T-helper 22 cell (primary cell): ENCODE results near the gene SLC12A7.
"Not testable (repeated sequence)": the region's sequence is repeated elsewhere in the genome, so short reads cannot be mapped to it uniquely, and the experiment has no call there.

Source experiments
- DNase-seq: peaks from one replicate; pipeline ENCODE4 v3.0.0-alpha.2; 2020; ENCODE audit warnings: low read depth

The SLC12A7 gene

DNA sequence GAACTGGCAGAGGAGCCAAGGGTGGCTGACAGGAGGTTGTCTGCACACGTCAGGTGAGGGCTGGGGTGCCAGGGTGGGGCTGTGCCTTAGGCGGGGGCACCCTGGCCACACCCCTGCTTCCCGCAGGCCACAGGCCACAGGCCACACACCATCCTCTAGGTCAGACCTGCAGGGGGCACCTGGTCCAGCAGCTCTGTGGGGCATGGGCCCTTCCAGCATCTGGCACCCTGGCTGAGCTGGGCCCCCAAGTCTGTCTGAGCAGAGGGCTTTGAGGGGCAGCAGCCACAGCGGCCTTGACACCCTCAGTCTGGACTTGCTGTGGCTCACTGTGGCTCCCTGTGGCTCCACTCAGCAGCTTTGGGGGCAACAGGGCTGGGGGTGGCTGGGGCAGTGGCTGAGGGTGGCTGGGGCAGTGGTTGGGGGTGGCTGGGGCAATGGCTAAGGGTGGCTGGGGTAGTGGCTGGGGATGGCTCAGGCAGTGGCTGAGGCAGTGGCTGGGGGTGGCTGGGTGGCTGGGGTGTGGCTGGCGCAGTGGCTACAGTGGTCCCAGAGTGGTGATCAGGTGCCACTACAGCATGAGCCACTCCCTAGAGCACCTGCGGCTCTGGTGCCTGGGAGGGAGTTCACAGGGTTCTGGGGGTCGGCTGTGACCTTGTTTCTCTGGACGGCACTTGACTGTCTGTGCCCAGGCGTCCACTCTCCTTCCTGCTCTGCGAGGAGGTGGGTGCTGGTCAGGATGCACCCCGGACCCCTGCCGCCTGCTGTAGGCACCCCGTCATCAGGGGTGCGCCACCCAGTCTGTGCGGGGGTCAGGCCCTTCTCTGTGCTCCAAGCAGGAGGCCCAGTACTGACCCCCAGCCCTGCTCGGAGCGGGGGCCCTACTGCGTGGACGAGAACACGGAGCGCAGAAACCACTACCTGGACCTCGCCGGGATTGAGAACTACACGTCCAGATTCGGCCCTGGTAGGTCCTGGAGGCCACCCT is 76.2 kb downstream of the SLC12A7 start:
- DNase-seq = no peak

DNA sequence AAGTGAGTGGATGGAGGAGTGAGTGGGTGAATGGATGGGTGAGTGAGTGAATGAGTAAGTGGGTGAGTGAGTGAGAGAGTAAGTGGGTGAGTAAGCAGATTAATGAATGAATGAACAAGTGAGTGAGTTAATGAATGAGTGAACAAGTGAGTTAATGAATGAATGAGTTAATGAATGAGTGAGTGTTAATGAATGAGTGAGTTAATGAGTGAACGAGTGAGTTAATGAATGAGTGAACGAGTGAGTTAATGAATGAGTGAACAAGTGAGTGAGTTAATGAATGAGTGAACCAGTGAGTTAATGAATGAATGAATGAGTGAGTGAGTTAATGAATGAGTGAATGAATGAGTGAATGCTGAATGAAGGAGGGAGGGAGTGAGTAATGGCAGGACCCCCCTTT is 76.9 kb downstream of the SLC12A7 start:
- no peak for DNase-seq

DNA sequence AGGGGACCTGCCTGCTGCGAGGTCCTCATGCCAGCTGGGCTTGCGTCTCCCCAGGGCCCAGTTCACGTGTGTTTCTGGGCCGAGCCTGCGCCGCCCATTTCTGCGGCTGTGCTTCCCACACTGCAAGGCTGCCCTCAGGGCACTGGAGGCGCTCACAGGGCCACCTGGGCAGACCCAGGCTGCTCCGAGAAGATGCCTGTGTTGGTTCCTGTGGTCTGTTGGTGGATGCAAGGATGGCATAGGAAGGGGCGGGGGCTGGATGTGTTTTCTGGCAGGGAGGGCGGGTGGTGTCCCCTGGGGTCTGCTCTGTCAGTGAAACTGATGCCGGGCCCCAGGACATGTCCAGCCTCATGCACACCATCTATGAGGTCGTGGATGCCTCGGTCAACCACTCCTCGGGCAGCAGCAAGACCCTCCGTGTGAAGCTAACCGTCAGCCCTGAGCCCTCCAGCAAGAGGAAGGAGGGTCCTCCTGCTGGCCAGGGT is 77.4 kb downstream of the SLC12A7 start:
- DNase-seq = no peak

DNA sequence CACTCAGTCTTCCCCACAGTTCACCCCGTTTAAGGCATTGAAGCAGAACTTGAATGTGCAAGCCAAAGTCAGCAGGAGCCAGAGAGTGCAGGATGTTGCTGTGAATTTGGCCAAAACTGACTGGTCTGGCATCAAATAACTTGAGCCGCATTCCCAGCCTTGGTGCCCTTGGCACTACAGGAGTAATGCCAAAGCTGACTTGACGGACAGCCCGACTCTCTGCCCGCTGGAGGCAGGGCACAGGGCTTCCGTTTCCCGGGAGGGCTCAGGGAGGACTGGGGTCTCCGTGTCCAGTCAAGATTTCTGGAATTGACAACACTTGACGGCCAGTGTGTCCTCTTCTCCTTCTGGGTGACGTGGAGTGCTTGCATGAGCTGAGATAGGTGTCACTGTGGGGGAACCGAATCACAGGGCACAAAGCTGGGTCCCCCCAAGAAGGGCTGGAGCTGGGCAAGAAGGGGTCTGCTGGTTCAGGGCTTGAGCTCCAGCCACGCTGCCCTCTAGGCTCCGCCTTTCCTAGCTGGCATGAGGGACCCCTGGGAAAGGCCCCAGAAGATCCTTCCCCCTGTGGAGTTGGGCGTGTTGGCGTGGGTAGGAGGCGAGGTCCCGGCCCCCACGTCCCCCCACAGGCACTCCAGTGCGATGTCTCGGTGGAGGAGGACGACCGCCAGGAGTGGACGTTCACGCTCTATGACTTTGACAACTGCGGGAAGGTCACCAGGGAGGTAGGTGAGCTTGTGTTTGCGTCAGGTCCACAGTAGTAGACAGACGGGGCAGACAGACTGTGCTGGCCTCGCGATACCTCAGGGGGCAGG is 78.0 kb downstream of the SLC12A7 start:
- DNase-seq = no peak

DNA sequence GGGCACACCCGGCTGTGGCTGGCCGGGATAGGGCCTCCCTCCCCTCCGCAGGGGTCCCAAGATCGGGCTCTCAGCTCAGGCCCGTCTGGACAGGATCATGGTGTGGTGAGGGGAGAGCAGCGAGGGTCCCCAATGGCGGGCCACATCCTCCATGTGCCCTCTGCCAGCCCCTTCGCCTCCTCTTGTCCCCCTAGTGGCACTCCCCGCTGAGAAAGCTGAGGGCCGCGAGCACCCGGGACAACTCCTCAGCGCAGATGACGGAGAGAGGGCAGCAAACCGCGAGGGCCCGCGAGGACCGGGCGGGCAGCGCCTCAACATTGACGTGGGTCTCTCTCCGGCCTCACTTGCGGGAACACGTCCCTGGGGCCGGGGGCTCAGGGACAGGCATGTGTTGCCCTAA is 78.7 kb downstream of the SLC12A7 start:
- DNase-seq = no peak

DNA sequence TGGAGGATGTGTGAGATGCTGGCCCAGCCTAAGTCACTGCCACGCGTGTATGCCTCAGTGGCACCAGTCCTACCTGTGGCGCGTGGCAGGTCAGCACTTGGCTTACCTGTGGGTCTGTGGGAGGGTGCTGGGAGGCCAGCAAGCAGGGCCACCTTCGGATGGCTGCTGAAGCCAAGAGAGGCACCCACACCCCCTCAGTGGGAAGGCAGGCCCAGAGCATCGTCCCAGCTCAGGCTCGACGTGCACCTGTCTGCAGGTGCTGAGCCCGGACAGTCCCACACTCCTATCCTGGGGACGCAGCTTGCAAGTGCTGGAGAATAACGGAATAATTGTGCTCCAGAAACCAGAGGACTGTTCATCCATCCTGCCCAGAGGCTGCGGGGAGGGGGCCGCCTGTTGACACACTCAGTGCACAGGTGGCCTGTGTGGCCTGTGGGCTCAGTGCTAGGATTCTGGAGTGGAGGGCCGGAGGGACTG is 79.3 kb downstream of the SLC12A7 start:
- DNase-seq = no peak

DNA sequence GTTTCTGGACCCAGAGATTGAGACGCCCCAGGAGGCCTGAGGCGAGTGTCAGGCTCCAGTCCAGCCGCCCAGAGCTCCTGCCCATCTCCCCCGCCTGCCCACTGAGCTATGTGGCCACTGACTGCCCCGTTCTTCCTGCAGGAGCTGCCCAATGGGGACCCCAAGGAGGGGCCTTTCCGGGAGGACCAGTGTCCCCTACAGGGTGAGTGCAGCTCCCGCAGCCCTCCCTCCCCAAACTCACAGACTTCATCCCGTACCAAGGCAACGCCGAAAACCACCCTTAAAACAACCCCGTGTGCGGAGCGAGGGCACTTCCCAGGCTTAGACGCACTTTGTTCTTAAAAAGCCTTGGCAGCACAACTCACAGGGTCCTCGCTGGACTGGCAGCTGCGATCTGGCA is 79.9 kb downstream of the SLC12A7 start:
- DNase-seq = no peak

DNA sequence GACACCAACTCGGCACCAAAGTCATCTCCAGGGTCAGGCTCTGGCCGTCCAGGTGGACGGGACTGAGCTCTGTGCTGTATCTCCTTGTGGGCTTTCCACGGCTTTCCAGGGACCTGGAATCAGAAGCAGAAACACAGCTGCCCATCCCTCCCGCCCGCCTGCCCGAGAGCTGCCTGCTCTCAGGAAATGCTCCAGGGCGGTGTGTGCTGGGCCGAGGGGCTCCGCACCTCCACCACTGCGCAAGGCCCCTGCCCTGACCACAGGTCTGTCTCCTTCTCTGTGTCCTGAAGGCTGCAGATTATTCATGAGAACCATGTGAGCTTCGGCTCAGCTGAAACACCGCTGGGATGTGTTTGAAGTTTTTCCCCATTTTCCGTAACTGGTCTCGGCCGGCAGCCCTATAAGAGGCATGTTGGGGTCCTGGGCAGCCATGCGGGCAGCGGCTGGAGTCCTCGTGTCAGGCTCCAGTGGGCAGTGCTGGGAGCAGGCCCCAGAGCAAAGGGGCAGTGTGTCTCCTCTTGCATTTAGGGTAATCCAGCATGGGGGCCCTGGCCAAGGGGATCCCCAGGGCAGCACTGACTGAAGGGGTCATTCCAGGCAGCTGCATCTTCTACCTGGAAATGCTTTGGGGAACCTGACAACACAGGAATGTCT is 80.4 kb downstream of the SLC12A7 start:
- no peak for DNase-seq

DNA sequence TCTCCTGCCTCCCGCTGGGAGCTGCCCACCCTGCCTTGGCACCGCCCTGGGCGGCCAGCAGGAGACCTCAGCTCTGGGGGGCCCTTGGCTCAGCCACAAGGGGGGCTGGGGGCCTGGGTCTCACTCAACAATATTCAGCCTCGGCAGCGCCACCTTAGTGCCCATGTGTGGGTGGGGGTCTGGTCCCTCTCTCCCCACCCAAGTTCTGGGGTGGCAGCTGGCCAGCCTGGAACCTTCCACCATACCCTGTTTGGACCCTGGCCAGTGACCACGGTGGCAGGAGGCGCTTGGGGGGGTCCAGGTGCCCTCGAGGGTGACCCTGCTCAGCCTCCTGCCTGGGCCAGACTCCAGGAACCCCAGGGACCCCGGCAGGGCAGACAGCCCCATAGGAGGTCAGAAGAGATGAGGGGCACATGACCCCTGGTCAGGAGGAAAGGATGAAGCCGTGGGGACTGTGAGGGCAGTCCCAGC is 81.0 kb downstream of the SLC12A7 start:
- DNase-seq = no peak

DNA sequence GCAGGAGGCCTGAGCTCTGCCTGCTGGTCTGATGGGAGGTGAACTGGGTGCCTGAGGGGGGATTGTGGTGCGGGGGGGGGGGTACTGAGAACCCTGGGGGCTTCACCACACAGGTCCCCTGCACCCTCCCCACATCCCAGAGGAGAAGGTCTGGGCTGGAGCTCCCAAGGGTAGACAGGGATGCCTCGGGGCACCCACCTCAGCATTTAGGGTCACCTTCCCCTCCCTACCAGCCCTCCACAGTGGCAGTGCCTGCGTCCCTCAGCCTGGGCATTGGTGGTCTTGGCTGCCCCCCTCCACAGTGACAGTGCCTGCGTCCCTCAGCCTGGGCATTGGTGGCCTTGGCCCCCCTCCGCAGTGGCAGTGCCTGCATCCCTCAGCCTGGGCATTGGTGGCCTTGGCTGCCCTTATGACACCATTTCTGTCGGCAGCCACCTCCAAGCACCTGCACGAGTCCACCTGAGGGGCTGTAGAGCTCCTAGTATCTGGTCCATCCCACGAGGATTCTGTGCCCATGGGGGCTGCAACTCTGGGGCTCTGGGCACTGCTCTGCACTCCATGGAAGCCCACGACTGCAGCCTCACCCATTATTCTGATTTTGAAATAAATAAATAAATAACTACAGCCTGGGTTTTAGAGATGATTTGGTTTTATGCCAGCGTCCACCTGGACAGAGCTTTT is 81.8 kb downstream of the SLC12A7 start:
- DNase-seq = no peak

DNA sequence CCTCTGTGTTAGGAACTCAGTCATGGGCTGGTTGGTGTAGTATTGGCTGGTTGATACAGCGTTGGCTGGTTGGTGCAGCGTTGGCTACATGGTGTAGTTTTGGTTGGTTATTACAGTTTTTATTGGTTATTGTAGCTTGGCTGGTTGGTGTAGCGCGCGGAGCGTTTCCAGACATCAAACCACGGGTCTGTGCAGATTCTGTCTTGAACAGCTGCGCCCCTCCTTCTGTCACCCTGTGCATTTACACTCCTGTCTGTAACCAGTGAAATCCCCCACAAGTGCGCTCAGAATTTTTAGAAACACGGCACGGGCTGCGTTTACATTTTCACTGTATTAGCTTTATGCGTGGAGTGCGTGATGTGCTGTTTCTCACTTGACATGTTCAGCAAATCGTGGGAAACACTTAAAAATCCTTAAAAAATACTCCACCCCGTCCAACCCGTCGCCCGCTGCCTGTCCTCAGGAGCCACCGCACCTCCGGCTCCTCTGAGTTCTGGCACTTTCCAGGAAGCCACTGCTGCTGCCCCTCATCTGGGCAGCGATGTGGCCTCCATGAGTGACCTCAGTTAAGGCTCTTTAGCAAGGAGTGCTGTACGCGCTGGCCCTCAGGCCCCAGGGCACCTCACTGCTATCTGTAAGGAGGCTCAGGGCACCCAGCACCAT is 82.5 kb downstream of the SLC12A7 start:
- no peak for DNase-seq

DNA sequence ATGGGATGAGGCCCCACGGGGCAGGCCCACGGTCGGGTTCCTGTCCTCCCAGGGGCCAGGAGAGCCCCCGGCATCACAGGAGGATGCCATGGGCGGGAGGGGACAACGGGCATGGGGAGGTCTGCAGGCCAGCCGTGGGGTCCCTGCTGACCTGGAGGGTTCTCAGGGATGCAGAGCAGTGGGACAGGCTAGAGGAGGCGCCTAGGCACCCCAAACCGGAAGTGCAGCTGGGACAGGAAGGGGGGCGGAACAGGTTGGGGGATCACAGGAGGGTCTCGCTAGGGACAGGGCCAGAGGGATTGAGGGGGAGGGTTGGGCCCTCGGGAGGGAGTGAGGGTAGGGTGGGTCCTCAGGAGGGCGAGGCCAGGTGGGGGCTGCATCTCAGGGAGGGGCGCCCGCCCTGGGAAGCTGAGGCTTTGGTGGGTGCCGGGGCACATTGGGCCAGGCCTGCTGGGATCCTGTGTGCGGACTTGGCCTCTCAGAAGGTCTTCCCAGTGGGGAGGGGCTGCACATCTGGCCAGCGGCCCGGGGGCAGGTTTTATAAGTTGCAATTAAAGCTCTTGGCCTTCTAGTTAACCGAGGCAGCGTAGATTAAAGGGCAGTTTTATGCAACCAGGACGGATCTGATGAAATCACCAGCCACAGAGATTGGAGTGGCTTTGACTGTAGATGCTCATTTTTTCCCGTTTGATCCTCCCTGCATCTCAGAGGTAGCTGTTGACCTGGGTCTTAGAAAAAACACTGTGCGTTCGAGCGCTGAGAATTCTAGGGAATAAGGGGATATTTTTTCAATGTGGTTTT is 83.2 kb downstream of the SLC12A7 start:
- DNase-seq = no peak

DNA sequence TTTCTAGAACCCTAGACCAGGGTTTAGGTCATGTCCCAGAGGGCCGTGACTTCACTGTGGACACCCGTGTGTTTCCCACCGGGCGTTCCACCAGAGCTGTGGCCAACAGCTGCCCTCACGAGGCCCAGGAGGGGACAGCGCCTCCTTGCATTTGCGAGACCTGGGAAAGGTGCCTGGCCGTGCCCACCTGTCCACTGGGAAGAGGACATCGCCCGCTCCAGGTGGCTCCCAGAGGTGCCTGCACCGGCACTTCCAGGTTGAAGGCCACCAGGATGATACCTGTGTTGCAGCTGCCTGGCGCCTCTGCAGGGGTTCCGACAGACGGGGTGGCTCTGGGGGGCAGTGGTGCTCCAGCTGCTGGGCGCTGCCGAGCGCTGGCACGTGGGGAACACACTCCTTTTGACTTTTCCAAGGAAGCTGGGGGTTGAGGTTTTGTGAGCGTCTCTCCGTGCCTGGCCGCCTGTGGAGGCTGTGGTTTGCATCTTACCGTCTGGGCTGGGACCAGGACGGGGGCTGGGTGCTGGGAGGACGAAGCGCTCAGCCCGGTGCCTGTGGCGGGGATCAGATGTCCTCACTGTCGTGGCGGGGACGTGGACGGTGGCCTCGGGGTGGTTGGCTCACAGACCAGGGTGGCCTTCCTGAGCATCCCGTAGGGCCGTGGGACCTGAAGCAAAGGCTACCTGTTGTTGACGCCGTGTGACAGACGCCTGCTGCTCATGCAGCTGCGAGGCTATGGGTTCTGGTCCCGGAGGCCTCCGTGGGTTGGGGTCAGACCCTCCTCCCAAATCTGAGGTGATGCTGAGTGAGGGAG is 84.0 kb downstream of the SLC12A7 start:
- no peak for DNase-seq

DNA sequence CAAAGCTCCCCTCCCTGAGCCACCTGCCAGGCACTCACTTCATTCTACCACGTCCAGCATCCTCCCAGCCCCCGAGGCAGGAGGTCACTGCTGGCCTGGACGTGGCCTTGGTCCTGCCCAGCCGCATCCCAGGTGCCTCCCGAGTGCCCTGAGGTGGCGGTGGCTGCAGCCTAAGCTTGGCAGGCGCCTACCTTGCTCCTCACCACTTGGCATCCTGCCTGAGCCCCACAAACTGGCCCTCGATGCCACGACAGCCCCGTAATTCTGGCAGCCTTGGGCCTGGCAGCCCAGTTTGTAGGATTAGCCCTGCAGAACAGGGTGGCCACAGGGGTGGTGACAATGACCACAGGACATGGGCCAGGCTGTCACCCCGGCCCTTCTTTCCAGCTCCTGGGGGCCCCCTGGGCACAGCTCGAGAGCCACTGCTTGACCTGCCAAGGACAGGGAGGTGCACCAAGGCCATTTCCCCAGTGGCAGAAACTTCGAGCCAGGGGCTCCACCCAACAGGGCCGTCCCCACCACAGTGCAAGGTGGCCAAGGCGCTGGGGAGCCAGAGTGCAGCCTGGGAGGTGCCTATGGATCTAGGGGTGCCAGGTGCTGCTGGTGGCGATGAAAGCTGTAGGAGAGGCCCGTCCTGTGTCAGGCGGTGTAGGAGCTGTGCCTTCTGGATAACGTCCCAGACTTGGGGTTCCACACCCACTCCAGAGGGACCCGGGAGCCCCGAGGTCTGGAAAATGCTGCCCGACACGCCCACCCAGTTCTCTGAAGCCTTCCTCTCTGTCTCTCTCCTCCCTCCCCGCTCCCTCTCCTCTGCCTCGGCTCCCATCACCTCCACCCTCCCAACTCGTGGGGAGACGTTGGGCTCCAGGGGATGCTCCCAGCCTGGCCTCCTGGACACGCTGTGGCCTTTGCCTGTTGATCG is 84.9 kb downstream of the SLC12A7 start:
- DNase-seq = no peak

DNA sequence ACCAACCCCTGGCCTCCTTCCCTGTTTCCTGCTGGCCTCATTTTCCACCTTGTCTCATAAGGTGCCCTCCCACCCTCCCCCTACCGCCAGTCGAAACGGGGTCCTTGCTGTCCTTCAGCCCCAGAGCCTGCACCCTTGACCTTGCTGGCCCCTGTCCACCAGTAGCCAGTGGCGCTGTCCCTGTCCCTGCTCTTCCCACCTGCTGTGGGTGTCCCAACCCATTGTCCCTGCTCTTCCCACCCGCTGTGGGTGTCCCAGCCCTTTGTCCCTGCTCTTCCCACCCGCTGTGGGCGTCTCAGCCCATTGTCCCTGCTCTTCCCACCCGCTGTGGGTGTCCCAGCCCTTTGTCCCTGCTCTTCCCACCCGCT is 89.9 kb downstream of the SLC12A7 start:
- not testable (repeated sequence) for DNase-seq

DNA sequence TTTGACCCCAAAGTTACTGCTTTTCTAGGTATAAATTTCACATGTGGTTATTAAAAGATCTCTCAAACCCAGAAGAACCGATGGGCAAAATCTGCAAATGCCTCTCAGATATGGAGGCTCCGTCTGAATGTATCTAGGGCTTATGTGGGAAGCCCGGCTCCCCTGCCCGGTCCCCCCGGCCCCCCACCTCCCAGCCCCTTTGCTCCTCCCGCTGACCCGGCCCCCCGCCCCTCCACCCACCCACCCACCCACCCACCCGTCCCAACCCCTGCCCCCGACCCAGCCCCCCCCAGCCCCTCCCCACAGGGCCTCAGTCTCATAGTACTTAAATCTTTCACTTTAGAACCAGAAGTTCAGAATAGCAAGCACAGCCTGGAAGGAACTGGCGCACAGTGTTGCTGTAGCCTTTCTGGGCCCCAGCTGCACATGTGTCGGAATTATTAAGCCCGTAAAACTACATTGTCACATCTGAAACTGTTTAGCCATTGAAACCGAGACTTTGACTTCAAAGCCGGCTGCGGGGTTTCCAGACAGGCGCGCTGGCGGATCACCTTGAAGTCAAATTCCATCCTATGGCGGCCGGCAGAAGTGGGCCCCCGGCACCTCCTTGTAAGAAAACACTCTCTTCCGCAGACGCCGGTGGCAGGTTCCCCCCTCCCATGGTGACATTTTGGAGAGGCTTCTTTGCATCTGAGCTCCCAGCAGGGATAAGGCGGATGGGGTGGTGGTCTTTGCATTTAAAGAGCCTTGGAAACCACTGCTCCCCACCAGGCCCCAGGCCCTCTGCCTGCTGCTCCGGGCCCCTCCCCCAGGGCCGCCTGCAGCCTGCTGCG is 90.5 kb downstream of the SLC12A7 start:
- no peak for DNase-seq

DNA sequence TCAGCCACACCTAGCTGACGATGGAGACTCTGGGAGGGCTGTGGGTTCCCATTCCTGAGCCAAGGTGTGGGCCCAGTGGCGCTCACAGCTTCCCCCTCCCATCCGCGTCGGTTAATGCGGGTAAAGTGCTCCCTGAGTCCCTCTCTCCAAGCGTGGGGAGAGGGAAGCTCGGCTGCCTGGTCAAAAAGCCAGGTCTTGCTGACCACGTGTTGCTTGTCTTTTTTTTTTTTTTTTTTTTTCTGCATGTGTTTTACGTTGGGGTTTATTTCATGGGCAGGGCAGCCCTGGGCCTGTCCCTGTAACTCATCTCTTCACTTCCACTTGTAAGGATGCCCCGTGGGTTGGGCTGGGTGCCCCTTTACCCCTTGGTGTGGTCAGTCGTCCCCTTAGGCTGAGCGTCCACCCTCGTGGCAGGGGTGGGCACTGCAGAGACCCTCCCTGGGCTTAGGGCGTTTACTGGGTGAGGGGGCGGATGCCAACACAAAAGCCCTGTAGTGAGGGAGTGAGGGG is 91.4 kb downstream of the SLC12A7 start:
- no peak for DNase-seq
